LNCAP (cell line): ENCODE data around the gene PTMS.

Source experiments
- TF ChIP-seq, protein P1 (sequence below): fragments of 450-650 bp; IDR thresholded peaks from 2 replicates; pipeline ENCODE4 v1.5.1; 2017; ENCODE audit warnings: mild to moderate bottlenecking

The PTMS gene

DNA sequence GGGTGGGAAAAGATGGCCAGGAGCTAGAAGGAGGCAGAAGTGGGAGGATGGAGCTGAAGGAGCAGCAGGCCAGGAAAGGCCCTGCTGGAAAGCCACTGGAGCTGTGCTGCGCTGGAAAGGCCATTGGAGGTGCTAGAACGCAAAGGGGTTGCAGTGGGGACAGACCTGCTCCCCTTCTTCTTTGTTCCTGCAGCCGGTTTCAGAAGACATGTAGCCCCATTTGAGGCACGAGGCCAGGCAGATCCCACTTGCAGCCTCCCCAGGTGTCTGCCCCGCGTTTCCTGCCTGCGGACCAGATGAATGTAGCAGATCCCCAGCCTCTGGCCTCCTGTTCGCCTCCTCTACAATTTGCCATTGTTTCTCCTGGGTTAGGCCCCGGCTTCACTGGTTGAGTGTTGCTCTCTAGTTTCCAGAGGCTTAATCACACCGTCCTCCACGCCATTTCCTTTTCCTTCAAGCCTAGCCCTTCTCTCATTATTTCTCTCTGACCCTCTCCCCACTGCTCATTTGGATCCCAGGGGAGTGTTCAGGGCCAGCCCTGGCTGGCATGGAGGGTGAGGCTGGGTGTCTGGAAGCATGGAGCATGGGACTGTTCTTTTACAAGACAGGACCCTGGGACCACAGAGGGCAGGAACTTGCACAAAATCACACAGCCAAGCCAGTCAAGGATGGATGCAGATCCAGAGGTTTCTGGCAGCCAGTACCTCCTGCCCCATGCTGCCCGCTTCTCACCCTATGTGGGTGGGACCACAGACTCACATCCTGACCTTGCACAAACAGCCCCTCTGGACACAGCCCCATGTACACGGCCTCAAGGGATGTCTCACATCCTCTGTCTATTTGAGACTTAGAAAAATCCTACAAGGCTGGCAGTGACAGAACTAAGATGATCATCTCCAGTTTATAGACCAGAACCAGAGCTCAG is 53.2 kb downstream of the PTMS start:
- TF ChIP-seq, protein P1, sequence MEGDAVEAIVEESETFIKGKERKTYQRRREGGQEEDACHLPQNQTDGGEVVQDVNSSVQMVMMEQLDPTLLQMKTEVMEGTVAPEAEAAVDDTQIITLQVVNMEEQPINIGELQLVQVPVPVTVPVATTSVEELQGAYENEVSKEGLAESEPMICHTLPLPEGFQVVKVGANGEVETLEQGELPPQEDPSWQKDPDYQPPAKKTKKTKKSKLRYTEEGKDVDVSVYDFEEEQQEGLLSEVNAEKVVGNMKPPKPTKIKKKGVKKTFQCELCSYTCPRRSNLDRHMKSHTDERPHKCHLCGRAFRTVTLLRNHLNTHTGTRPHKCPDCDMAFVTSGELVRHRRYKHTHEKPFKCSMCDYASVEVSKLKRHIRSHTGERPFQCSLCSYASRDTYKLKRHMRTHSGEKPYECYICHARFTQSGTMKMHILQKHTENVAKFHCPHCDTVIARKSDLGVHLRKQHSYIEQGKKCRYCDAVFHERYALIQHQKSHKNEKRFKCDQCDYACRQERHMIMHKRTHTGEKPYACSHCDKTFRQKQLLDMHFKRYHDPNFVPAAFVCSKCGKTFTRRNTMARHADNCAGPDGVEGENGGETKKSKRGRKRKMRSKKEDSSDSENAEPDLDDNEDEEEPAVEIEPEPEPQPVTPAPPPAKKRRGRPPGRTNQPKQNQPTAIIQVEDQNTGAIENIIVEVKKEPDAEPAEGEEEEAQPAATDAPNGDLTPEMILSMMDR: no peak

GRCh38 chr12:6820166-6820565 is 54.0 kb downstream of the PTMS start:
- TF ChIP-seq, protein P1: no peak
